Mesothelial cell of epicardium (in vitro differentiated cells): ENCODE results near the gene FAM78B. TPM values are rescaled to one million over a fixed set of nuclear protein-coding genes. Genes with fewer than 3 reads are reported as not detected.
A peak's percentile ranks its signal among the peaks of the same experiment; 100 is the strongest.

ENCODE experiments used
- DNase-seq, 2 experiments: peaks; one replicate each; pipeline ENCODE4 v3.0.0; 2021; ENCODE audit warnings: low spot score in 2 of 2; ENCODE audit not compliant: unreplicated experiment in 2 of 2
- H3K27ac Mint-ChIP-seq: 2 replicates; pipeline ENCODE4 v1.8.0; 2021; ENCODE audit warnings: mixed read lengths
- H3K27me3 Mint-ChIP-seq: 2 replicates; pipeline ENCODE4 v1.8.0; 2021; ENCODE audit warnings: low read depth, mixed read lengths
- H3K36me3 Mint-ChIP-seq: 2 replicates; pipeline ENCODE4 v1.8.0; 2021; ENCODE audit warnings: mixed read lengths
- H3K4me1 Mint-ChIP-seq: 2 replicates; pipeline ENCODE4 v1.8.0; 2021; ENCODE audit warnings: mixed read lengths
- H3K4me3 Mint-ChIP-seq: 2 replicates; pipeline ENCODE4 v1.8.0; 2021; ENCODE audit warnings: mild to moderate bottlenecking, moderate library complexity, mixed read lengths
- H3K9me3 Mint-ChIP-seq: 2 replicates; pipeline ENCODE4 v1.8.0; 2021; ENCODE audit warnings: mixed read lengths
- CTCF ChIP-seq: fragments of 200-600 bp; sonication (generic); IDR thresholded peaks from one replicate; pipeline ENCODE4 v1.5.0; 2021; ENCODE audit warnings: antibody characterized with exemption; ENCODE audit not compliant: unreplicated experiment
- total RNA-seq: library from RNA; stranded (reverse); gene quantifications from 3 replicates; pipeline ENCODE4 v1.2.1, GENCODE V29; 2021

Gene FAM78B
- total RNA-seq, 1 donor from 2014 or later = 0.16 TPM

GRCh38 chr1:166164995-166165660 lies 1.7 kb downstream of the FAM78B start:
- TF ChIP-seq CTCF = no peak
- Mint-ChIP-seq H3K4me3 (peak overlapping the region; percentile 66), H3K36me3 (no peaks in the 10 kb centered on the region), H3K9me3 (no peaks in the 10 kb centered on the region), H3K27ac (no peak overlapping the region), H3K27me3 (peaks cover 88% of the 10 kb centered on the region), H3K4me1 (peaks cover 5% of the 10 kb centered on the region)
- DNase-seq = peak in 1 of 2 experiments; percentile 77

DNA sequence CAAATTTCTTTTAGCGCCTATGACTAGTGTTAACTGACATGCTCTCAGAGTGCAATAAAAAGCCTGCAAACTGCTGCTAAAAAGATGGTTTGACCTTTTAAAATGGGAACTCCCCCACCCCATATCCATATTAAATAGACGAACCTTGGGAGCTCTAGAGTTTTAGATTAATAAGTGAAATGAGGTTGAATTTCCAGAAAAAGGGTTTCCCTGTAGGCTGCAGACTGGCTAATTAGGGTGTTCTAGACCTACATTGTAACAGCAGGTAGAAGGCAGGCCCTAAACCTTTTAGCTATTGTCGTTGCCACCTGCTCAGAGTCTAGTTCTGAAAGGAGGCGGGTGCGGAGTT lies 2.2 kb downstream of the FAM78B start:
- H3K27me3 Mint-ChIP-seq = peaks cover 89% of the 10 kb centered on the region
- DNase-seq = no peak
- peak overlapping the region; percentile 66 for H3K4me3 Mint-ChIP-seq
- H3K27ac Mint-ChIP-seq = no peak overlapping the region
- H3K4me1 Mint-ChIP-seq = peaks cover 5% of the 10 kb centered on the region
- no peaks in the 10 kb centered on the region for H3K36me3 Mint-ChIP-seq
- no peaks in the 10 kb centered on the region for H3K9me3 Mint-ChIP-seq
- TF ChIP-seq CTCF = no peak

GRCh38 chr1:166159656-166160055 lies 7.1 kb downstream of the FAM78B start:
- DNase-seq = no peak
- Mint-ChIP-seq H3K27ac (no peak overlapping the region), H3K36me3 (no peaks in the 10 kb centered on the region), H3K4me1 (no peaks in the 10 kb centered on the region), H3K27me3 (peaks cover 71% of the 10 kb centered on the region), H3K9me3 (no peaks in the 10 kb centered on the region), H3K4me3 (no peak overlapping the region)
- TF ChIP-seq CTCF = no peak

DNA sequence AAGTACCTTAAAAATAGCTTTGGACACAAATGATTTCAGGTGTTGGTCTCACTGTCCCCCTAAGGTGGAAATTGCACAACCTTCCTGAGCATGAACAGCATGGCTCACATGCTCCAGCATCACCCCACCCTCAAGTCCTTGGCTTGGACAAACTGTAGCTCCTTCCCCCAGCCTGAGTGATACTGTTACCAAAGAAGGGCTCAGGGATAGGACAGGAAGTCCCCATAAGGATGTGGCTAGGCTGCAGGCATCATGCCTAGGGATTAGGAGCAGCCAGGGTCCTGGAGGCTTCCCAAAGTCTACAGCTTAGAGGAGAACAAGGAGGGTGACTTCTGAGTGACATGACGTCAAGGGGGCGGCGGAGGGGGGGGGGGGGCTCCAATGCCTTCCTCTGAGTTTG lies 10.1 kb downstream of the FAM78B start:
- TF ChIP-seq CTCF = no peak
- Mint-ChIP-seq H3K4me3 (no peak overlapping the region), H3K27me3 (peaks cover 53% of the 10 kb centered on the region), H3K36me3 (no peaks in the 10 kb centered on the region), H3K27ac (no peak overlapping the region), H3K4me1 (no peaks in the 10 kb centered on the region), H3K9me3 (no peaks in the 10 kb centered on the region)
- DNase-seq = no peak

- no peak for TF ChIP-seq CTCF
- no peak overlapping the region for H3K27ac Mint-ChIP-seq
These were observed 11.7 kb downstream of the FAM78B start for GRCh38 chr1:166155108-166155507.

More at GRCh38 chr1:166155108-166155507, 11.7 kb downstream of the FAM78B start:
- Mint-ChIP-seq H3K4me1 (no peaks in the 10 kb centered on the region), H3K9me3 (no peaks in the 10 kb centered on the region), H3K27me3 (peaks cover 44% of the 10 kb centered on the region), H3K36me3 (no peaks in the 10 kb centered on the region), H3K4me3 (no peak overlapping the region)
- no peak for DNase-seq
